HG03064 (cell line): Measurements from ENCODE around the gene FXYD3.

ENCODE experiments used
- ATAC-seq: cut with Tn5 transposase; IDR thresholded peaks from one replicate; pipeline ENCODE4 v1.9.1; 2021; ENCODE audit warnings: low read depth; ENCODE audit not compliant: unreplicated experiment

The FXYD3 gene, protein sequence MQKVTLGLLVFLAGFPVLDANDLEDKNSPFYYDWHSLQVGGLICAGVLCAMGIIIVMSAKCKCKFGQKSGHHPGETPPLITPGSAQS

GRCh38 chr19:35115177-35115951 is at the start of gene FXYD3:
Gene FXYD3 (plus strand): TSS chr19:35115823. CDS start chr19:35119377, 3,554 bp downstream.
- ATAC-seq: no peak

- ATAC-seq: no peak
Measured at GRCh38 chr19:35066121-35066520, 49.5 kb upstream of the FXYD3 start.

DNA sequence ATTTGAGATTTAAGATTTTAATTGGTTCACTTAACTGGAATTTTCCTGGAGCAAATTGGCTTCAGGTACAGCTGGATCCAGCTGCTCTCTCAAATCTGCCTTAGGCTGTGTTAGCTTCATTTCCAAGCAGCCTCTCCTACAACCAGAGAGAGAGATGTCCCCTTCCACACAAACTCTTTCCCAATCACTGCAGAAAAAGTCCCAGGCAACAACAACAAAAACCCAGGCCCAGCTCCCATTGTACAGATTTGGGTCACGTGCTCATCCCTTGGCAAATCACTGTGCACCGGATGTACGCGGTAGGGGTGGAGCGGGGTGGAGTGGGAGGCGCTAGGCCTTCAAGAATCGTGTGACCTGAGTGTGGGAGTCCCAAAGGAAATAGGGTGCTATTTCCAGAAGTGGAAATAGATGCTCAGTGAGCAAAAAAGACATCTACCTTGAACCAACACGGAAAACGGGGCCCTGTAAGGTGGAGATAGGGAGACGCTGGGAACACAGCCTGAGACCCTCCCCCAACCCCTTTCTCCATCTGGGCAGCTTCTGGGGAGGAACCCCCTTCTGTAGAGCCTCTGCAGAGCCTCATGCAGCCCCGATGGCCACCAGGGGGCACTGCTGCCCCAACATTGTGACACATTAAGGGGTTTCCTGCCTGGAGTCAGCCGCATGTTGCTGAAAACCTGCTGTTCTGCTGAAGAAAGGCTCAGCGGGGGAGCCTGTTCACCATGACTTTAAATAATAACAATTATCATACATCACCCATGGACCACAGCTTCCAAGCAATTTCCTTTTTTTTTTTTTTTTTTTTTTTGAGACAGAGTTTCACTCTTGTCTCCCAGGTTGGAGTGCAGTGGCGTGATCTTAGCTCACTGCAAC is 48.7 kb upstream of the FXYD3 start:
- no peak for ATAC-seq

DNA sequence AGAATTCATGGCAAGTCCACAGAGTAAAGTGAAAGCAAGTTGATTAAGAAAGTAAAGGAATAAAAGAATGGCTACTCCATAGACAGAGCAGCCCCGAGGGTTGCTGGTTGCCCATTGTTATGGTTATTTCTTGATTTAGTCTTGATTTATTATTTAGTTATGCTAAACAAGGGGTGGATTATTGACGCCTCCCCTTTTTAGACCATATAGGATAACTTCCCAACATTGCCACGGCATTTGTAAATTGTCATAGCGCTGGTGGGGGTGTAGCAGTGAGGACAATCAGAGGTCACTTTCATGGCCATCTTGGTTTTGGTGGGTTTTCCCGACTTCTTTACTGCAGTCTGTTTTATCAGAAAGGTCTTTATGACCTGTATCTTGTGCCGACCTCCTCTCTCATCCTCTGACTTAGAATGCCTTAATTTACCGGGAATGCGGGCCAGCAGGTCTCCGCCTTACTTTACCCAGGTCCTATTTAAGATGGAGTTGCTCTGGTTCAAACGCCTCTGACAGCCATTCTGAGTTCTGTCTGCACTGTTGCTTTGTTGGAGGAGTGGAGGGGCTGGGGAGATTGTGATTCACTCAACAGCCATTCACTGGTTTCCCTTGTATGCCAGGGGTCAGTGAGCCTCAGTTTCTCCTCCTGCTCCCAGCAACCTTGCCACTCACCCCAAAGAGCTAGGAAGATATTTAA is 46.5 kb upstream of the FXYD3 start:
- no peak for ATAC-seq

GRCh38 chr19:35069696-35070095 is 45.9 kb upstream of the FXYD3 start:
- ATAC-seq: no peak

- ATAC-seq: no peak
Measured at GRCh38 chr19:35070471-35070870, 45.2 kb upstream of the FXYD3 start.

GRCh38 chr19:35073516-35073915 is 42.1 kb upstream of the FXYD3 start:
- no peak for ATAC-seq

DNA sequence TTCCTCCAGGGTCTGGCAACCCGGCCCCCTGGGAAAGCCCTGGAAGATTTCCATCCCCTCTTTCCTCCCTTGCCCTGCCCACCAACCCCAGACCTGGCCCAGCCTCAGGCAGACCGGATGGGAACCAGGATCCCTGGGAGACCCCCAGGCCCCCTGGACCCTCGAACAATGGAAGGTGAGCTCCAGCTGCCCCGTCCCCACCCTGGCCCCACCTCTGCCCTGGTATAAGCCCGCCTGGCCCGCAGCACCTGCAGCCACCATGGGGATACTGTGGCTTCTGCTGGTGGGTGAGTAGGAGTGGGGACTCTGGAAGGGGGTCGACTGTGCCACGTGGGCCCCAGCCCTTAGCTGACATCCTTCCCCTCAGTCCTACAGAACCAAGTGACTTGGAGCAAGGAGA is 41.7 kb upstream of the FXYD3 start:
- ATAC-seq: no peak

GRCh38 chr19:35074426-35075201 is 41.0 kb upstream of the FXYD3 start:
- ATAC-seq: no peak

DNA sequence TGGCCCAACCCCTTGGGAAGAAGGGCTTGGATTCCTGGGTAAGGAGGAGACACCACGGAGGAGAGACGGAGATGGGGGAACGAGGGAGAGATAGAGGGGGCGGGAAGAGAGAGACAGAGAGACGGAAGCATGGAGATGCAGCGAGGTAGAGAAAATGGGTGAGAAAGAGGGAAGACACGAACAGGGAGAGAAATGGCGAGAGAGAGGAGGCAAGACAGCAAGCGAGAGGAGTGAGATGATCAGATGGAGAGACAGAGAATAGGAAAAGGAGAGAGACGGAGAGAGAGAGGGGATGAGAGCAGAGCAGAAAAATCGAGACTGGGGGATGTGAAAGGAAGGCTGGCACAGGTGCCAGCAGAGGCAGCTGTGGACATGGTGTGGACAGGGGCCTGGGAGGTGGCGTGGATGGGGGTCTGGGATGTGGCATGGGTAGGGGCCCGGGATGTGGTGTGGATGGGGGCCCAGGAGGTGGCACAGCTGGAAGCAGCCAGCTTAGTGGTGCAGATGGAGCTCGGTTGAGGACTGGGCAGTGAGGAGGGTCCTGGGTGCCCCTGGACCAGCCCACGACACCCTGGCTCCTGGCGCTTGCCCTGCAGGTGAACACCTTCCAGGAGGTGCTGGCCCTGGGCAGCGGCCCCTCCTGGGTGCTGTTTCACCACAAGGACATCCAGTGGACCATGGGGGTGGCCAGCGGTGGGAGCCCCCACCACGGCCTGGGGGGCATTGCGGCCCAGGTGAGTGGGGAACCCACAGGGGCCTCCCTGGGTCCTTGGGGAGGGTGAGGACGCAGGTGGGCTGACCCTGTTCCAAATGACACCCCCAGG is 40.2 kb upstream of the FXYD3 start:
- no peak for ATAC-seq

DNA sequence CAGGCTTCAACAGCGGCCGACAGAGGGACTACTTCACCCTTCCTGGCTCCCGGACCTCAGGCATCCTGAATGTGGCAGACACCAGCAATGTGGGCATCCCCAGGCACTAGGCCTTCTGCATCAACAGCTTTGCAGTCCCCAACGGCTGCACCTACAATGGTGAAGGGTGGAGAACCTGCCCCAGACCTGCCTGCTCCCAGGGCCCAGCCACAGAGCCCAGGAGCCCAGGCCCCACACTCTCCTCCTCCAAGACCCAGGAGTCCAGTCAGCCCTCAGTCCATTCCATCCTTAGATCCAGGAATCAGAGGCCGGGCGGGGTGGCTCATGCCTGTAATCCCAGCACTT is 39.6 kb upstream of the FXYD3 start:
- no peak for ATAC-seq

GRCh38 chr19:35076657-35077056 is 39.0 kb upstream of the FXYD3 start:
- no peak for ATAC-seq

DNA sequence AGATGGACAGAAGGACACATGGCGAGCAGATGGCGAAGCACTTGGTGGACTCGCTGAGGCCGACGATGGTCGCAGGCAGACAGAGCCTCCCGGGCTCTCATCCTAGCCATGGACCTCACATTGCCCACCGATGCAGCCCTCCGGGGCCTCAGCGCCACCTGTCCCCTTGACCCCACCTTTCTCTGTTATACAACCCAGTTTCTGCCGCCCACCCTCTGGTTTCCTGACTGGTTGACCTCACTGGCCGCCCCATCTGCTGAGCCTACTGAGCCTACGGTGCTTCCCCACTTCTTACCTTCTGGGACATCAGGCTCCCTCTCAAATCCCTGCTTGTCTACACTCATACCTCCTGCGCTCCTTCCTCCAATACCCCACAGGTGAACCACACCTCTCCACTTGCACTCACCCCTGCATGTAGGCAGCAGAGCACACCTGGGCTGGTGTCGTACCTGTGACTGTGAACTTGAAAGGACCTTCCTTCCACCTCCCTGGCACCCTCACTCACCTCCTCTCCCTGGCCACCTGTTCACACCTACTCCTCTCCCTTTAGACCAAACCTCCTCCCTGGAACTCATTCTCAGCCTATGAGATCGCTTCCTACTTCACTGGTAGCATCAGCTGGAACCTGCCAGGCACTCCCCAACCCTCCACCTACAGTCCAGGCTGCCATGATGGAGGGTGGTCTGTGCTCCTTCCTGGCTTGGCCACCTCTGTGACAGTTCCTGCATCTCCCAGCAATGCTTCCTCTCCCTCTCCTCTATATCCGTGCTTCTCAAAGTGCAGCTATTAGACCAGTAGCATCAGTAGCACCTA is 38.0 kb upstream of the FXYD3 start:
- ATAC-seq: no peak

DNA sequence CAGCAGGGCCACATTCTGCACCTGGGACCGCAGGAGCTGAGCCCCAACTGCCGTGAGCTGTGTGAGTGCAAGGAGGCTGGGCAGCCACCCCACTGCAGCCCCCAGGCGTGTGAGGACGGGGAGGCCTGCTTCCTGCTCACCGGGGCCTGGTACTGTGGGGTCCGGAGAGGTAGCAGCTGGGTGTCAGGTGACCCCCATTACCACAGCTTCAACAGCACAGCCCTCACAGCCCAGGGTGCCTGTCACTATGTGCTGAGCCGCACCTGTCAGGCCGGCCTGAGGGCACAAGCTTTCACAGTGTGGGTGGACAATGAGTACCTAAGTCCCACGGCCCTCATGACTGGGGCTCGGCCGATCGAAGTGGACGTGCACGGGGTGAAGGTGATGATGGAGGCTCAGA is 35.8 kb upstream of the FXYD3 start:
- no peak for ATAC-seq

- no peak for ATAC-seq
Measured at GRCh38 chr19:35080613-35081170, 34.9 kb upstream of the FXYD3 start.

GRCh38 chr19:35081201-35081600 is 34.4 kb upstream of the FXYD3 start:
- no peak for ATAC-seq

- no peak for ATAC-seq
Measured at GRCh38 chr19:35083691-35084508, 31.7 kb upstream of the FXYD3 start.

- no peak for ATAC-seq
Measured at GRCh38 chr19:35084509-35084762, 31.2 kb upstream of the FXYD3 start.
